Neural cell (in vitro differentiated cells): ENCODE results near the gene HMSD. TPM values are rescaled to one million over a fixed set of nuclear protein-coding genes. Genes with fewer than 3 reads are reported as not detected.

Experiments
- H2AFZ ChIP-seq: fragments of 200-600, 300-800 bp; sonication (generic), shearing (Covaris generic); 2 replicates; pipeline ENCODE4 v1.6.0; 2014; ENCODE audit warnings: low read depth, mild to moderate bottlenecking, antibody characterized with exemption, low read length, moderate library complexity
- H3F3A ChIP-seq: fragments of 200-600 bp; shearing (Covaris generic); 2 replicates; pipeline ENCODE4 v1.6.1; 2016; ENCODE audit warnings: mild to moderate bottlenecking, moderate library complexity, mixed read lengths, antibody characterized with exemption, low read length; ENCODE audit not compliant: insufficient read depth, poor library complexity, severe bottlenecking
- H3K27ac ChIP-seq: fragments of 200-600, 300-800 bp; sonication (generic), shearing (Covaris generic); 2 replicates; pipeline ENCODE4 v1.5.1; 2014; ENCODE audit warnings: mild to moderate bottlenecking, low read length, moderate library complexity
- H3K27me3 ChIP-seq: fragments of 300-800, 200-600 bp; sonication (generic), shearing (Covaris generic); 2 replicates; pipeline ENCODE4 v1.6.0; 2014; ENCODE audit warnings: mild to moderate bottlenecking, low read depth, low read length, moderate library complexity; ENCODE audit not compliant: insufficient read depth
- H3K36me3 ChIP-seq: fragments of 300-800, 200-600 bp; sonication (generic), shearing (Covaris generic); 2 replicates; pipeline ENCODE4 v1.5.1; 2014; ENCODE audit warnings: mild to moderate bottlenecking, antibody characterized with exemption, low read length, moderate library complexity; ENCODE audit not compliant: insufficient read depth
- H3K4me2 ChIP-seq: fragments of 300-800, 200-600 bp; sonication (generic), shearing (Covaris generic); 2 replicates; pipeline ENCODE4 v1.6.0; 2014; ENCODE audit warnings: mild to moderate bottlenecking, low read length
- H3K4me3 ChIP-seq: fragments of 300-800, 200-600 bp; sonication (generic), shearing (Covaris generic); 2 replicates; pipeline ENCODE4 v1.5.1; 2014; ENCODE audit warnings: mild to moderate bottlenecking, low read length, moderate library complexity
- H3K79me2 ChIP-seq: fragments of 200-600 bp; shearing (Covaris generic); replicated peaks from 2 replicates; pipeline ENCODE4 v1.6.0; 2014; ENCODE audit warnings: mild to moderate bottlenecking, low read length, moderate library complexity; ENCODE audit not compliant: insufficient read depth
- H3K9ac ChIP-seq: fragments of 300-800, 200-600 bp; sonication (generic), shearing (Covaris generic); 2 replicates; pipeline ENCODE4 v1.6.1; 2016; ENCODE audit warnings: mild to moderate bottlenecking, low read length, mixed read lengths
- H3K9me2 ChIP-seq: fragments of 200-600 bp; shearing (Covaris generic); 2 replicates; pipeline ENCODE4 v1.6.1; 2016; ENCODE audit warnings: mild to moderate bottlenecking, low read length, mixed read lengths; ENCODE audit not compliant: insufficient read depth
- H3K9me3 ChIP-seq: fragments of 200-600, 300-800 bp; sonication (generic), shearing (Covaris generic); 2 replicates; pipeline ENCODE4 v1.6.1; 2016; ENCODE audit warnings: mild to moderate bottlenecking, mixed run types, low read length, moderate library complexity, mixed read lengths
- H4K20me1 ChIP-seq: fragments of 200-600 bp; shearing (Covaris generic); 2 replicates; pipeline ENCODE4 v1.6.1; 2016; ENCODE audit warnings: mild to moderate bottlenecking, mixed run types; ENCODE audit not compliant: insufficient read depth
- EP300 ChIP-seq: fragments of 450-650 bp; conservative IDR thresholded peaks from 2 replicates; pipeline ENCODE4 v1.6.1; 2014; ENCODE audit warnings: antibody characterized with exemption, mild to moderate bottlenecking, moderate library complexity; ENCODE audit not compliant: poor library complexity, severe bottlenecking
- EZH2 ChIP-seq: fragments of 200-600, 300-800 bp; shearing (Covaris generic), sonication (generic); IDR thresholded peaks from 2 replicates; pipeline ENCODE4 v1.6.1; 2014; ENCODE audit warnings: antibody characterized with exemption, low read length, borderline replicate concordance, mild to moderate bottlenecking; ENCODE audit not compliant: insufficient read depth, poor library complexity, severe bottlenecking
- MXI1 ChIP-seq: fragments of 450-650 bp; conservative IDR thresholded peaks from 2 replicates; pipeline ENCODE4 v1.6.1; 2014; ENCODE audit warnings: antibody characterized with exemption, mild to moderate bottlenecking; ENCODE audit not compliant: poor library complexity, severe bottlenecking
- POLR2AphosphoS5 ChIP-seq: IDR thresholded peaks from 2 replicates; pipeline ENCODE4 v1.6.1; 2012
- RAD21 ChIP-seq: fragments of 450-650 bp; conservative IDR thresholded peaks from 2 replicates; pipeline ENCODE4 v1.6.1; 2014; ENCODE audit warnings: antibody characterized with exemption, mild to moderate bottlenecking, moderate library complexity
- SMC3 ChIP-seq: fragments of 450-650 bp; conservative IDR thresholded peaks from 2 replicates; pipeline ENCODE4 v1.6.1; 2014; ENCODE audit warnings: antibody characterized with exemption, mild to moderate bottlenecking, moderate library complexity; ENCODE audit not compliant: poor library complexity
- TAF1 ChIP-seq: IDR thresholded peaks from 2 replicates; pipeline ENCODE4 v1.6.1; 2012; ENCODE audit warnings: low read depth
- polyA plus RNA-seq: library from polyadenylated mRNA; depleted of rRNA; stranded (reverse); fragments of >200 nt; gene quantifications from 2 replicates; pipeline ENCODE4 v1.2.3, GENCODE V29; 2014
- TF ChIP-seq, protein P1 (sequence below): IDR thresholded peaks from 2 replicates; pipeline ENCODE4 v1.6.1; 2012; ENCODE audit warnings: borderline replicate concordance
- TF ChIP-seq, protein P2 (sequence below): fragments of 450-650 bp; IDR thresholded peaks from 2 replicates; pipeline ENCODE4 v1.5.1; 2014; ENCODE audit warnings: antibody characterized with exemption, mild to moderate bottlenecking, moderate library complexity; ENCODE audit not compliant: poor library complexity, severe bottlenecking

Gene HMSD
- polyA plus RNA-seq, 1 donor from 2014 or later = not detected

DNA sequence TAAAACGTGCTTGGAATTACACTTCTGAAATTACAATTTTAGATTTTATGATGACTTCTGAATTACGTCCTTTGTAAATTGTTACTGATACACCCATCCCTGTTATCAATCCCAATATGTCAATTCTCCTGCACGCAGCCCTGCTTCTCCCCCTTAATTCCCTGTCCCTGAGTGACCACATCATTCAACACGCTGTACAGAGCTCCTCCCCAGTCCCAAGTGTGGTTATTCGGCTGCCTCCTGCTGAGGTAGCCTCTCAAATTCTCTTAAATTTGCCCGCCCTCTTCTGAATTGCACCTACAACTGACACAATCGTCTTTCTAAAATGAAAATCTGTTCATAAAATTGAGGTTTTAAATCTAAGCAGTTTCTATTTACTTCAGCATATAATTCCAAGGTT, 30.9 kb downstream of the HMSD start:
- Histone ChIP-seq H3K36me3 (no peaks in the 10 kb centered on the region), H3K79me2 (no peaks in the 10 kb centered on the region), H4K20me1 (no peaks in the 10 kb centered on the region), H3K9ac (no peak overlapping the region), H3K9me3 (no peaks in the 10 kb centered on the region), H3K27me3 (no peaks in the 10 kb centered on the region), H2AFZ (no peak overlapping the region), H3F3A (no peaks in the 10 kb centered on the region), H3K4me2 (no peak overlapping the region), H3K27ac (no peak overlapping the region), H3K9me2 (no peaks in the 10 kb centered on the region), H3K4me3 (no peak overlapping the region)
- TF ChIP-seq EP300 = no peak
- TF ChIP-seq POLR2AphosphoS5 = no peak

DNA sequence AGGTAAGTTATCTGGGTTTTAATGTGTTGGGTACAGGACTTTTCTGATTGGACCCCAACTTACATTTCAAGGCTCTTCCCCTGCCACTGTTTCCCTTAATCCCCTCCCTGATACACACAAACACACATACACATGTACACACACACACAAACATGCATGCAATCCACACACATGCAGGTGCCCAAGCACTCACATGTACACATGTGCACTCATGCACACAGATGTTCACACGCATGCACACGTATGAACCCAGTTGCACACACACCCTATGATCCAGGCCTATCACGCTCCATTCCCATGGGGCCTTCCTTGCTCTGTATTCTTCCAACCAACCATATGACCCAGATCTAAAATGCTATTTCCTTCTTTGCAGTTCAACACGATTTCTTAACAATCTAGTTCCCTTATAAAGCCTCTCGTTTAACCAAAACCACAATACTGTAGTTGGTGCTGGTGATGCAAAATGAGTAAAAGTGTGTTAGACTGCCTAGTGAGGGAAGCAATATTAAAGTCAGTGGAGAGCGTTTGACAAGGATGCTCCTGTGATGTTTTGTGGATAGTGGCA, 31.9 kb downstream of the HMSD start:
- Histone ChIP-seq H3F3A (no peaks in the 10 kb centered on the region), H3K36me3 (no peaks in the 10 kb centered on the region), H3K4me2 (no peak overlapping the region), H3K9me2 (no peaks in the 10 kb centered on the region), H3K9me3 (no peaks in the 10 kb centered on the region), H3K4me3 (no peak overlapping the region), H3K9ac (no peak overlapping the region), H4K20me1 (no peaks in the 10 kb centered on the region), H2AFZ (no peak overlapping the region), H3K79me2 (no peaks in the 10 kb centered on the region), H3K27ac (no peak overlapping the region), H3K27me3 (no peaks in the 10 kb centered on the region)
- TF ChIP-seq, protein P1, sequence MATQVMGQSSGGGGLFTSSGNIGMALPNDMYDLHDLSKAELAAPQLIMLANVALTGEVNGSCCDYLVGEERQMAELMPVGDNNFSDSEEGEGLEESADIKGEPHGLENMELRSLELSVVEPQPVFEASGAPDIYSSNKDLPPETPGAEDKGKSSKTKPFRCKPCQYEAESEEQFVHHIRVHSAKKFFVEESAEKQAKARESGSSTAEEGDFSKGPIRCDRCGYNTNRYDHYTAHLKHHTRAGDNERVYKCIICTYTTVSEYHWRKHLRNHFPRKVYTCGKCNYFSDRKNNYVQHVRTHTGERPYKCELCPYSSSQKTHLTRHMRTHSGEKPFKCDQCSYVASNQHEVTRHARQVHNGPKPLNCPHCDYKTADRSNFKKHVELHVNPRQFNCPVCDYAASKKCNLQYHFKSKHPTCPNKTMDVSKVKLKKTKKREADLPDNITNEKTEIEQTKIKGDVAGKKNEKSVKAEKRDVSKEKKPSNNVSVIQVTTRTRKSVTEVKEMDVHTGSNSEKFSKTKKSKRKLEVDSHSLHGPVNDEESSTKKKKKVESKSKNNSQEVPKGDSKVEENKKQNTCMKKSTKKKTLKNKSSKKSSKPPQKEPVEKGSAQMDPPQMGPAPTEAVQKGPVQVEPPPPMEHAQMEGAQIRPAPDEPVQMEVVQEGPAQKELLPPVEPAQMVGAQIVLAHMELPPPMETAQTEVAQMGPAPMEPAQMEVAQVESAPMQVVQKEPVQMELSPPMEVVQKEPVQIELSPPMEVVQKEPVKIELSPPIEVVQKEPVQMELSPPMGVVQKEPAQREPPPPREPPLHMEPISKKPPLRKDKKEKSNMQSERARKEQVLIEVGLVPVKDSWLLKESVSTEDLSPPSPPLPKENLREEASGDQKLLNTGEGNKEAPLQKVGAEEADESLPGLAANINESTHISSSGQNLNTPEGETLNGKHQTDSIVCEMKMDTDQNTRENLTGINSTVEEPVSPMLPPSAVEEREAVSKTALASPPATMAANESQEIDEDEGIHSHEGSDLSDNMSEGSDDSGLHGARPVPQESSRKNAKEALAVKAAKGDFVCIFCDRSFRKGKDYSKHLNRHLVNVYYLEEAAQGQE = no peak
- TF ChIP-seq RAD21 = no peak
- no peak for TF ChIP-seq MXI1
- TF ChIP-seq, protein P2, sequence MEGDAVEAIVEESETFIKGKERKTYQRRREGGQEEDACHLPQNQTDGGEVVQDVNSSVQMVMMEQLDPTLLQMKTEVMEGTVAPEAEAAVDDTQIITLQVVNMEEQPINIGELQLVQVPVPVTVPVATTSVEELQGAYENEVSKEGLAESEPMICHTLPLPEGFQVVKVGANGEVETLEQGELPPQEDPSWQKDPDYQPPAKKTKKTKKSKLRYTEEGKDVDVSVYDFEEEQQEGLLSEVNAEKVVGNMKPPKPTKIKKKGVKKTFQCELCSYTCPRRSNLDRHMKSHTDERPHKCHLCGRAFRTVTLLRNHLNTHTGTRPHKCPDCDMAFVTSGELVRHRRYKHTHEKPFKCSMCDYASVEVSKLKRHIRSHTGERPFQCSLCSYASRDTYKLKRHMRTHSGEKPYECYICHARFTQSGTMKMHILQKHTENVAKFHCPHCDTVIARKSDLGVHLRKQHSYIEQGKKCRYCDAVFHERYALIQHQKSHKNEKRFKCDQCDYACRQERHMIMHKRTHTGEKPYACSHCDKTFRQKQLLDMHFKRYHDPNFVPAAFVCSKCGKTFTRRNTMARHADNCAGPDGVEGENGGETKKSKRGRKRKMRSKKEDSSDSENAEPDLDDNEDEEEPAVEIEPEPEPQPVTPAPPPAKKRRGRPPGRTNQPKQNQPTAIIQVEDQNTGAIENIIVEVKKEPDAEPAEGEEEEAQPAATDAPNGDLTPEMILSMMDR = no peak
- no peak for TF ChIP-seq SMC3
- no peak for TF ChIP-seq EP300
- TF ChIP-seq POLR2AphosphoS5 = no peak

DNA sequence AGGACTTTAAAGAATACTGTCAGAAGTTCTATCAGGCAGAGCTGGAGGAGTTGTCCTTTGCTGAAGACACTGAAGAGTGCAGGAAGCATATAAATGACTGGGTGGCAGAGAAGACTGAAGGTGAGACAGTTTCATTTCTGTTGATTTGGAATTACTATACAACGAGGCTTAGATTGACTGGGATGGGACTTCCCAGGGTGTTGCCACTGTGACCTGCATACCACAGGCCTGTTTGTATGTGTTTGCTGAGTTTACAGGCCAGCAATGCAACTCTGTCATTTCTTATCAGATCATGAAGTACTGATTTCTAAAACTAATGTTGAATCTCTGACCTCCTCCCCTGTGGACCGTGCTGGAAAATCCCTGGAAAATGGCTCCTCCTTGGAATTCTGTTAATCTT, 32.6 kb downstream of the HMSD start:
- no peaks in the 10 kb centered on the region for H3K79me2 ChIP-seq
- H3K4me3 ChIP-seq = no peak overlapping the region
- H3K36me3 ChIP-seq = no peaks in the 10 kb centered on the region
- no peaks in the 10 kb centered on the region for H4K20me1 ChIP-seq
- H3K9me3 ChIP-seq = no peaks in the 10 kb centered on the region
- no peak overlapping the region for H3K9ac ChIP-seq
- no peaks in the 10 kb centered on the region for H3K9me2 ChIP-seq
- TF ChIP-seq, protein P2 = no peak
- no peak for TF ChIP-seq TAF1
- no peak for TF ChIP-seq SMC3
- TF ChIP-seq, protein P1 = no peak
- TF ChIP-seq POLR2AphosphoS5 = no peak
- TF ChIP-seq EP300 = no peak
- TF ChIP-seq MXI1 = no peak
- TF ChIP-seq RAD21 = no peak
- no peak for TF ChIP-seq EZH2
- no peaks in the 10 kb centered on the region for H3F3A ChIP-seq
- H3K27ac ChIP-seq = no peak overlapping the region
- H2AFZ ChIP-seq = no peak overlapping the region
- no peak overlapping the region for H3K4me2 ChIP-seq
- H3K27me3 ChIP-seq = no peaks in the 10 kb centered on the region
